Dedifferentiated amniotic fluid mesenchymal stem cell (primary cell): ENCODE data around the gene FMNL2.

Experiments used
- DNase-seq: peaks from one replicate; pipeline ENCODE4 v3.0.0-alpha.2; 2016; ENCODE audit errors: extremely low spot score

Gene FMNL2

DNA sequence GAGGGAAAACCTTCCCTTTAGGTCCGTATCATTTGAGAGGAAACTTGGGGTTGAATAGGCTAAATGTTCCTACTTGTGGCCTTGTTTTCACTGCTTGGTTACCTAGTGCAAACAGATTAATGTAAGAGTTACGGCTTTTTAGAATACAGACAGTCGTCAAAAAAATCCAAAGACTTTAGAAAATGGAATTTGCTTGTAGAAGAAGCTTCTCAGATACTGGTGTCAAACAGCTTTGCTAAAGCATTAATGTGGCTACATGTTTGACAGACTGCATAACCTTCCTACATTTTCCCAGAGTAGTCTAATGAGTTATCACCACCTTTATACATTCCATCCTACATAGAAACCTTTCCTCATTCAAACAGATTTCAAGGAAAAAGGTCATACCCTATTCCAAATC, 114.6 kb downstream of the FMNL2 start:
- no peak for DNase-seq

DNA sequence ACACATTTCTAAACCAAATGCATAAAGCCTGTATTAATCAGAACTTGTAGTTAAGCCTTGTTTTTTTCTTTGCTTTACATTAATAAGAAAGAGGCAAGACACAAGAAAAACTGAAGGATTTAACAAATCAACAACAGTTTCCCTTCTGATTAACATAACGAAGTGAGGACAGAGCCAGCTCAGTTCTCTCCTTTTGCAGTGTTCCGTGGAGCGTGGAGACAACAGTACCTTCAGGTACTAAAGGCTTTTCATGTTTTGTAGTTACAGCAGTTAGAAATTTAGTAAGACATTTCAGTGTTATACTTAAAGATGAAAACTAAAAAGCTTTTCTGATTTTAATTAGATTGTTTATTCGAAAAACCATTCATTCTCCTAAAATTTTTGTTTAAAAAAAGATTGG, 115.2 kb downstream of the FMNL2 start:
- no peak for DNase-seq

DNA sequence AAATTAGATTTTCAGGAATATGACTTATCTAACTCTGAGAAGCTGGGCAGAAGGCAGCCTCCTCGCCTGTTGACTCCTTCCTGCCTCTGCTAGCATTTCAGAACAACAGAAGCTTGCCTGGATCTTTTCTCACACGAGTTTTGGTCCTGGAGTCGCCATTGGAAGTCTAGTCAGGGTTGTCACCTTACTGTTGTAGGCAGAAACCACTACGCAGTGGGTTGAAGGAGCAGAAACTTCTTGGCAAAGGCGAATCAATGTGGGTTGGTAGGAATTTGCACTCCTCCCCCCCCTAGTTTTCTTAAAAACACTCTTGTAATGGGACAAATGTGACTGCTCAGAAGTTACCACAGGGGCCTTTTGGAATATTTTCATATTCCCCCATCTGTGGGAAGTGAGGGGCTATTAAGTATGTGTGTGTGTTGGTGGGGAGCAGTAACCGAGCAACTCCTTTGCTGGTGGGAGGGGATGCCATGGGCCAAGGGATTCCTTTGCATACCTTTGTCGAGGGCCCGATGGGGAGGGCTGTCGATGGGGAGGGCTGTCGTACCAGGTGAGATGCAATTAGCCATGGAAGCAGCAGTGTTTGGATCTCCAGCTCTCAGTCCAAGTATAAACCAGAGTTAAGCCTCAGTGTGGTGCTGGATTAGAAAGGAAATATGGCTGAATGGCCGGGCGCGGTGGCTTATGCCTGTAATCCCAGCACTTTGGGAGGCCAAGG, 117.4 kb downstream of the FMNL2 start:
- no peak for DNase-seq

DNA sequence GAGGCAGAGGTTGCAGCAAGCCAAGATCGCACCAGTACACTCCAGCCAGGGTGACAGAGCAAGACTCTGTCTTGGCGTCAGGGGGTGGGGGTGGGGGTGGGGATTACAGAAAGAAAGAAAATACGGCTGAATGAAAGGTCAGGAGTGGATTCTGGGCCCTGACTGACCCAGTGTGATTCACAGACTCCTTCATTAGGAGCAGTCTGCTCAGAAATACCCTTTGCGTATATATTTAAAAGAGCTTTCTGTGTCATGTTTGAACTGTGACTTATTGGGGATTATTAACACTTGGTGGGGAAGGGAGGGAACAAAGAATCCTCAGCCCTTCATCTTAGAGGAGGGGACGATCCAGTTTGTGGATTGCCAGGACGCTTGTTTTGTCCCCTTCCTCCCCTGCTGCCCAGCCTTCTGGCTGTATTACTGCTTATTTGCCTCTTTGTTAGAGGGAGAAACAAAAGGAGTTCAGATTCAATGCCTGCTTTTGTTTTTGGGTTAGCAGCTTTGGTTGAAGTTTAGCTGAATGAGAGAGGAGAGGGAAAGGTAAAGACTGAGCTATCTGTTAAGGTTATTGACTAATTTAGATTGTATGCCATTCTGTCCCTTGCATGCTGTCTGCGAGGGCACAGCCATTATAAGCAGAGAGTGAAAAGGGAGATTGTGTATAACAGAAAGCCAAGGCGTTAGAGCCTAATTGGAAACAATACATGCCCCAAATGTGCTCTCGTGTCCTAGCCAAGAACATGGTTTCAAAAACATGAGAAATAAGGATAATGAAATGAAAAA, 118.3 kb downstream of the FMNL2 start:
- DNase-seq = no peak

DNA sequence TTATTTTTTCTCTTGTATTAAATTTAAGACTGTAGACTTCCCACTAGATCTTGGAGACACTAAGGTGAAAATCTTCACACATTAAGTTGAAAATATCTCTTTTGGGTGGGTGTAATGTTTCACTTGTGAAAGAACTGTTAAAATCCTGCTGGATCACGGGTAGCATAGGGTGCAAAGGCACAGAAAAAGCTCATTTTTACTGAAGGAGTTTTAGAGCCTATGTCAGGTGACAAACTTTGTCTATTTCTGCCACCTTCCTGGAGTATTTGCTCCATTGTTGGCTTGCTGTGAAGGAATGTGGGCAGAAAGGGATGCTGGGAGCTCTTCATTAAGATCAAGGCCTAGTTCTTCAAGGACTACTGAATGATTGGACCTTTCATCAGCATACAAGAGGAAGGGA, 119.4 kb downstream of the FMNL2 start:
- no peak for DNase-seq

DNA sequence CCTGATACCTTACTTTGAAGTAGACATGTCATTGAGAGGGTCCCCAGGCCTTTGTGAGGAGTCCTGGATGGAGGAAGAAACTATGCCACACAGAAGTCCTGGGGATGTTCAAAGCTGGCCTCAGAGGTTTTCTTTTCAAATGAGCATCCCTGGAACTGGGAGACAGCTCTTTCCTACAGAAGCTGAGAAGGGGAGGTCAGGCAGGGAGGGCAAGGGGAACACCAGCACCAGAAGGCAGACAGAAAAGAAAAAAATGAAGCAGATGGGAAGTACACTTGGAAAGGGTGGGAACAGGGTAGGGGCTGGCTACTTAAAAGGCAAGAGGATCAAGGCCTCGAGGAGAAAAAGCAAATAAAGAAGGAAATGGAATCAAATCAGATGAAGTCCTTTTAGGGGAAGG, 120.0 kb downstream of the FMNL2 start:
- DNase-seq = no peak

DNA sequence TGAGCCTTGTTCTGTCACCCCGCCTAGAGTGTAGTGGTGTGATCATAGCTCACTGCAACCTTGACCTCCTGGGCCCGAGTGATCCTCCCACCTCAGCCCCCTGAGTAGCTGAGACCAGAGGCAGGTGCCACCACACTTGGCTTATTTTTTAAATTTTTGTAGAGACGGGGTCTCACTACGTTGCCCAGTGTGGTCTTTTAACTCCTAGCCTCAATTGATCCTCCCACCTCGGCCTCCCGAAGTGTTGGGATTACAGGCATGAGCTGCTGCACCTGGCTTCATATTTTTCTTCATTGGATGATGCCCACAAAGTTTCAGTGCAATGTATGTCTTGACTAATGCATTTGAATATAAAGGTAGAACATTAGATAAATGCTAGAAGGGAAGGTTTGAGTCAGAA, 120.8 kb downstream of the FMNL2 start:
- DNase-seq = no peak

DNA sequence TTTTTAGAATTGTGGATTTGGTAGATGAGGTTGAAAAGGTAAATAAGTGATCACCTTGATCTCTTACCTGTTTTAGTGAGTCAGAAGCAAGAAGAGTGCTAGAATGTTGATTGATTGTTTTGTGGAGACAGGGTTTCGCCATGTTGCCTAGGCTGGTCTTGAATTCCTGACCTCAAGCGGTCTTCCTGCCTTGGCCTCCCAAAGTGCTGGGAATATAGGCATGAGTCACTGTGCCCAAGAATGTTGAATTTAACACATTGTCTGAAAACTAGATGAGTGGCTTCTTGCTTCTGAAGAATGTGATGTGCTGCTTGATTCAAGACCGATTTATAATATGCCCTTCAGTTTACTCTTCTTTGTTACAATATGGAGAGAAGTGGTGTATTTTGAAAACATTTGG, 121.3 kb downstream of the FMNL2 start:
- DNase-seq = no peak

DNA sequence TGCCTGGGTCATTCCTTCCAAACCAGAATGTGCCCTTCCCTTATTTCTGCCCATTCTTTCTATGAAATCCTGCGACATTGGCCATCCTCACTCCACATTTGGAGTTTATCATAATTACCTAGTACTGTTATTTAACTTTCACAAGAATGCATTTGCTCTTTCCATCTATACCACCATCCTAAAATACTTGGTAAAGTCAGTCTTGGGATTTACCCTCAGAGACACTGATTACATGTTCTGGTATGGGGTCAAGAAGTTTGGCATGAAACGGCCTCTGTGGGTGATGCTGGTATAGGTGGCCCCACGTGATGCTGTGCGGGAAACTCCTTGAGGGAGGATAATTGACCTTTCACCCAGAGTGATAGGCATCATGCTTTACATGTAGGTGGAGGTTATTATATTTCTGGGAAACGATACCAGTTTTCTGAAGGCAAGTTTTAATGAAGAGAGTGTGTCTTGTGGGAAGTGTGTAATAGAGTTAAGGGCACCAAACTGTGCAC, 123.5 kb downstream of the FMNL2 start:
- no peak for DNase-seq

DNA sequence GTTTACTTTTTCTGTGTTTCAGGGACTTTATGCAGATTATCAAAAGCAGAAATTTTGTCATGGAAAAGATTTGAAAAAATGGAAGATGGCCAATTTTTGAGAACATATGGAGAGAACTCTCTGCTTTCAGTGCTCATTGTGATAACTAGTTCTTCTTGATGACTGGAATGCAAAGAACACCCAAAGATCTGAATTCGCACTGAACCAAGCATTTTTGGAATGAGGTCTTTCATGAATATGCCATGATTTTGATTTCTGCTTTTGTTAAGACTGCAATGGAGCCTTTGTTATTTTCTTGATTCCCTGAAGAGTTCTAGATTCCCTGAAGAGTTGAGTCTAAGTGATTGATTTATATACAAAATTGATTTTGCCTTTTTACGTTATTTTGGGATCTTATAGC, 124.1 kb downstream of the FMNL2 start:
- no peak for DNase-seq

DNA sequence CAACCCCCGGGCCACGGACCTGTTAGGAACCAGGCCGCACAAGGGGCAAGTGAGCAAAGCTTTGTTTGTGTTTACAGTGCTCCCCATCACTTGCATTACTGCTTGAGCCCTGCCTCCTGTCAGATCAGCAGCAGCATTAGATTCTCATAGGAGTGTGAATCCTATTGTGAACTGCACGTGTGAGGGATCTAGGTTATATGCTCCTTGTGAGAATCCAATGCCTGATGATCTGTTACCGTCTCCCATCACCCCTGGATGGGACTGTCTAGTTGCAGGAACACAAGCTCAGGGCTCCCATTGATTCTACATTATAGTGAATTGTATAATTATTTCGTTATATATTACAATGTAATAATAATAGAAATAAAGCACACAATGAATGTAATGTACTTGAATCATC, 125.6 kb downstream of the FMNL2 start:
- DNase-seq = no peak

DNA sequence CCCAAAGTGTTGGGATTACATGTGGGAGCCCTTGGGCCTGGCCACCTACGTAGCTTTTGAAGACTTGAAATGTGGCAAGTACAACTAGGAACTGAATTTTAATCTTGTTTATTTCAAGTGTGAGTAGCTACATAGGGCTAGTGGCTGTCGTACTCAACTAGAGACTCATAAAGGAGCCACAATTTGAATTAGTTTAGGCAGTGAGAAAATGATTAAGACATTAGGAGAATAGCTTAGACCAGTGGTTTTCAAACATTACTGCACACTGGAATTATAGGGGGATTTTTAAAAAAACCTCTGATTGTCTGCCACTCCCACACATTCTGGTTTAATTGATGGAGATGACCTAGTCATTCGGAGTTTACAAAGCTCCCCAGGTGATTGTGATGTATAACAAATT, 127.1 kb downstream of the FMNL2 start:
- DNase-seq = no peak

DNA sequence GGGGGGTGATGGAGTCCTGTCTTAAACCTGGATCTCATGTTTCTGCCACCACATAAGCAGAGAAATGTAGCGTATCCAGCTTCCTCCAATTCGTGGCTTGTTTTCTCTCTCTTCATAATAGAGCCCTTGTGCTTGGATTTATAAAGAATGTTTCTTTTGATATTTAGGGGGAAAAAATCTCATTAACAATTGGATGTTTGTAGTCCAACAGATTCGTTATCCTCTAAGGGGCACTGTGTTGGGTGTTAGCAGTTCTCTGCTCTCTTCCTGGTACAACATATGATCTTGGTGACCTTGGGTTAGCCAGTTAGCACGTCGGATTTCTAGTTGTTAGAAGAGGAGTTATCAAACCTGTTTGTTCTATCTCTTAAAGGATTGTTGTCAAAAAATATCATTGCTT, 127.8 kb downstream of the FMNL2 start:
- DNase-seq = no peak

DNA sequence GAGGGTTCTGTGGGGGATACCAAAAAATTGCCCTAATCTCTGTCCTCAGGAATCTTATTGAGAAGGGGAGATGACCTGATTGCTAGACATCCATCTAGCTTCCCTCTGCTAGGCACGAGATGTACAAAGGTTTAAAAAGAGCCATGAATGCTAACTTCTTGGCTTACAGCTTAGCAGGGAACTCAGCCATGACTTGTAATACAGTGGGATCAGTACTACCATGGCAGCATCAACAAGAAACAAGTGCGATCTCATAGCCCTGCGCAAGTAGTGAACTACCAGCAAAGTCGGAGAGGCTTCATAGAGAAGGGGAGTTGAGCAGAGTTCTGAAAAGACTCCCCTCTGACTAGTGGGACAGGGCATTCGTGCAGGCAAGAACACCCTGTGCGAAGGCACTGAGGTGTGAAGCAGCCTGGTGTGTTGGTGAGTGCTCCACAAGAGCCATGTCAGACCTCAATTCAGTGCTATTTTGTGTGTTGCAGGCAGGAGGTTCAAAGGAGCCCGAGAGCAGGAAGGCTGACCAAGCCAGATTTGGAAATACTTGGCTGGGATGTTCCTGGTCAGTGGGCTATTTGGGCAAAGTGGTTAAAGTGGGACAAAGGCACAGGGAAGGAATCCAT, 130.0 kb downstream of the FMNL2 start:
- no peak for DNase-seq

DNA sequence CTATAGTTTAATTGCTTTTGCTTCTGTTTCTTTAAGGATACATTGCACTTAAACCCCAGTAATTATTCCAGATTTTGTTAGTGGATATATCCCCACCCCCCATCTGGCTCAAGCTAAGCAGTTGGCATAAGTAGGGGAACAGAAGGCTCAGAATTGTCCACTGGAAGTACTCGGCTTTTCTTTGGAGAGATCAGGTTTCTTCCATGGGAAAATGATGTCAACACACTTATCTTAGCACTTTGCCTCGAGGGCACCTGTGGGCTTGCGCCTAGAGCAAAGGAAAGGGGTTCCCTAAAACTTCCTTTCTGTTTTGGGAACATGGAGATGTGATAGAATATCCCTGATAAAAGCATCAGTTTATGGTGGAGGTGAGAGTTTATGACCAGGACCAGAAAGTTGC, 130.6 kb downstream of the FMNL2 start:
- DNase-seq = no peak

DNA sequence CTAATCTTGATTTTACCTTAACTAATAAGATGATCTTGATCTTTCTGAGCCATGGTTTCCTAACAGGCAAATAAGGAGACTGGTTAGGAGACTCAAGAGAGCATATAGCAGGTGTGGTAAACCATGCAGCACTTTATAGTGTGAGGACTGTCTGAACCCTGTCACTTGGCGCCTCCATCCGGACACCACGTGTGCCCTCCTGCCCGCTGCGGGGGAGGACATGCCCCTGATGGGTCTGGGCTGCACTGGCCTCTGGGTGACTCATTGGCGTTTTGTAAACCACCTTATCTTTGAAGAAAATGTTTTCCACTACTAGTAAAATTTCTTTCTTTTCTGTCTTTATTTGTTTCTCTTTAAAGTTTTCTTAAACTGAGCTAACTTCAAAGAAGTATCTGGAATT, 131.1 kb downstream of the FMNL2 start:
- DNase-seq = no peak

DNA sequence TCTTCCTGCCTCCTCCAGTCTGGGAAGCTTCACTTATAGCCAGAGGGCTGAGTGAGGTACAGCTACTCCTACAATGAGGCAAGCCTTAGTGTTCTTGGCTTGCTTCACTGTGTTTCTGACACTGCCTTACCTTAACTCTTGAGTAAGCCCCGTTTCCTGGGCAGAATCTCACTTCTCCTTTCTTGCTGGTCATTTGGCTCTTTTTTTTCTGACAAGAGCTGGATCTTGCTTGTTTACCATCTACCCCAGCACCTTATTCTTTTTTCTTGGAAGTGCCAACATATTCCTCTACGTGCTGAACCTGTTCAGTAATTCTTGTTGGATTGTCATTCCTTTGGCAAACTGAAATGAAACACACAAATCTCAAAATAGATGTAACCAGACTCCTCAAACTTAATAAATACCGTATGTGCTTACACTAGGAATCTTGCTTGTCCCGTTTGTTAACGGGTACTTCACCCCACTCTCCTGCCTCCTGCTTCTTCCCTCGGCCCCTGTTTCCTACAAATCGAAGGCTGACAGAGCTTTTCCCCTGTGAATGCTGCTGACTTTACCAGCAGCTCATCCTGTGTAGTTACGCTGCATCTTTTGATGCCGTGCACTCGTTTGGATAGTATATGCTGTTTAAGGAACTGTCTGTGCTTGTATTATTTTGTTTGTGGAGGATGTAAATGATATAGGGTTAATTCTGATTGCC, 132.2 kb downstream of the FMNL2 start:
- DNase-seq = no peak

DNA sequence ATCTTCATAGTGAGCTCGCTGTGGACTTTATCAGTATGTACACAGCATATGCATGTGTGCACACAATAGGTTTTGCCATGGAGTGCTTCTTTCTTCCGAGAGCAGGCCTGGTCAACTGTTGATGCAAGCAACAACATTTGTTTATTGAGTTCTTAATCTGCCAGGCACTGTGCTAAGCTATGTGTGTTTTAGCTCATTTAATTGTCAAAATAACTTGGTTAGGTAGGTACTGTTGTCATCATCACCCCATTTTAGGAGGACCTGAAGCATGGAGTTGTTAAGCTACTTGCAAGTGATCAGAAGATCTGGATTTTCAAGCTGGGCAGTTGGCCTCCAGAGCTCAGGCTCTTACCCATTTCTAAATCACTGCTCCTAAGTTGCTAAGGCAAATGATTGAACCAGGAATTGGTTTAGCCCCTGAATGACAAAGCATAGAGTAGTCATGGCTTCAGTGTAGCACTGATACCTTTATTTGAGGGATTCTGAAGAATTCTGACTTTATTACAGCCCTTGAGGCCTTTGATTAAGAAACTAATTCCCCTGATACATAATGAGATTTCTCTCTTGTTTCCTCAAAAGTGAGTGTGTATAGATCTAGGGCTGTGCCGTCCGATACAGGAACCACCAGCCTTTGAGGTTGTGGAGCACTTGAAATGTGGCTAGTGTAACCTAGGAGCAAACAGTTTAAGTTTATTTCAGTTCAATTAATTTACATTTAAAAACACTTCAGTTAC, 132.9 kb downstream of the FMNL2 start:
- no peak for DNase-seq

DNA sequence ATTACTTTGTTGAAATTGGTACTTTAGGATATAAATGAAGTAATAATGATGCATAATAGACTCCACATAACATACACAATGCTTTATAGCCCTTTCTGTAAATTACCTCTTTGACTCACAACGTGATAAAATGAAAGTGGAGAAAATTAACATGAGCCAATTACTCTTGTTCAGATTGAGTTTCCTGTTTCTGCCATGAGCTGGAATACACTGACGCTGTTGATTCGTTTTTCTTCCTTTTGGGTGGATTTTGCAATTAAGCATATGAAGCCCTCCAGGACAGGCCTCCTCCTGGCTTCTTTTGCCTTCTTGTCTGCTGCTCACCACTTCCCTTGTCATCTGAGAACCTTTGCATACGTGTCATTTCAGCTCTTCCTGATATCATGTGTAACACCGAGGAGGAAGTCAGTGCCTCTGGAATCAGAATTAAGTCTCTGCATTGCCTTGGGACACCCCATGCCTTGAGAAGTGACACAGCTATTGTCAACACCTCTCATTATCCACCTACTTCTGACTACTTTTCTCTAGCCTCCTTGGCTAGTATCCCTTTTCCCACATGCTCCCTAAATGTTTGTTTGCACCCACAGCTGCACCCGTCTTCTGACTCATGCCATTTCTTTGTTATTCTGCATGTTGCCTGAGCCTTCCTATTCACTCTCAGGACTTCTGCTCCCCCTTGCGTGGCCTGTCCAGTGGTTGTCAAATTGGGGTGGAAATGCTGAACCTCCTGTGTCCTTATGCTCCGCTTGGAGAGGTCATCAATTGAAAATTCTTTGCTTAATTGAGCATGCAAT, 134.1 kb downstream of the FMNL2 start:
- no peak for DNase-seq
